ENCODE data around the gene DNAJC7. TPM values are rescaled to one million over a fixed set of nuclear protein-coding genes. Genes with fewer than 3 reads are reported as not detected.

DNAJC7 gene
- total RNA-seq, 1 experiment from 2014 or later, result 72.0 TPM

GRCh38 chr17:41985919-41986318 is 31.3 kb downstream of the DNAJC7 start:
- Histone ChIP-seq H3K9me3 (ENCODE audit: control insufficient read depth, insufficient read depth, low read depth, low read length) (no peaks in the 10 kb centered on the region), H3K27ac (ENCODE audit: low read length) (no peak overlapping the region), H3K4me3 (ENCODE audit: low read depth in 2 of 2, low read length in 2 of 2) (no peak overlapping the region), H3K36me3 (ENCODE audit: control insufficient read depth, insufficient read depth, low read length) (peaks cover 12% of the 10 kb centered on the region), H3K4me1 (ENCODE audit: control insufficient read depth, insufficient read depth, low read length) (no peaks in the 10 kb centered on the region), H3K27me3 (ENCODE audit: control insufficient read depth, insufficient read depth, low read length) (no peaks in the 10 kb centered on the region)
- intact Hi-C loops (cut with micrococcal nuclease; ENCODE audit: unreplicated experiment), result no loop called here
- POLR2A ChIA-PET, result no interaction called here
- BruUV-seq (replicated peaks), result no TSS peak
- CTCF ChIA-PET, result no interaction called here
- no peak for TF ChIP-seq SIN3A (IDR thresholded peaks at IDR 0.05; ENCODE audit: borderline replicate concordance, insufficient read depth, low read depth, low read length)
- TF ChIP-seq TCF7L2 (IDR thresholded peaks at IDR 0.05; ENCODE audit: low read depth, low read length), result no peak
- TF ChIP-seq, protein P1, sequence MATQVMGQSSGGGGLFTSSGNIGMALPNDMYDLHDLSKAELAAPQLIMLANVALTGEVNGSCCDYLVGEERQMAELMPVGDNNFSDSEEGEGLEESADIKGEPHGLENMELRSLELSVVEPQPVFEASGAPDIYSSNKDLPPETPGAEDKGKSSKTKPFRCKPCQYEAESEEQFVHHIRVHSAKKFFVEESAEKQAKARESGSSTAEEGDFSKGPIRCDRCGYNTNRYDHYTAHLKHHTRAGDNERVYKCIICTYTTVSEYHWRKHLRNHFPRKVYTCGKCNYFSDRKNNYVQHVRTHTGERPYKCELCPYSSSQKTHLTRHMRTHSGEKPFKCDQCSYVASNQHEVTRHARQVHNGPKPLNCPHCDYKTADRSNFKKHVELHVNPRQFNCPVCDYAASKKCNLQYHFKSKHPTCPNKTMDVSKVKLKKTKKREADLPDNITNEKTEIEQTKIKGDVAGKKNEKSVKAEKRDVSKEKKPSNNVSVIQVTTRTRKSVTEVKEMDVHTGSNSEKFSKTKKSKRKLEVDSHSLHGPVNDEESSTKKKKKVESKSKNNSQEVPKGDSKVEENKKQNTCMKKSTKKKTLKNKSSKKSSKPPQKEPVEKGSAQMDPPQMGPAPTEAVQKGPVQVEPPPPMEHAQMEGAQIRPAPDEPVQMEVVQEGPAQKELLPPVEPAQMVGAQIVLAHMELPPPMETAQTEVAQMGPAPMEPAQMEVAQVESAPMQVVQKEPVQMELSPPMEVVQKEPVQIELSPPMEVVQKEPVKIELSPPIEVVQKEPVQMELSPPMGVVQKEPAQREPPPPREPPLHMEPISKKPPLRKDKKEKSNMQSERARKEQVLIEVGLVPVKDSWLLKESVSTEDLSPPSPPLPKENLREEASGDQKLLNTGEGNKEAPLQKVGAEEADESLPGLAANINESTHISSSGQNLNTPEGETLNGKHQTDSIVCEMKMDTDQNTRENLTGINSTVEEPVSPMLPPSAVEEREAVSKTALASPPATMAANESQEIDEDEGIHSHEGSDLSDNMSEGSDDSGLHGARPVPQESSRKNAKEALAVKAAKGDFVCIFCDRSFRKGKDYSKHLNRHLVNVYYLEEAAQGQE (IDR thresholded peaks at IDR 0.05; ENCODE audit: insufficient read depth in 1 of 2, low read depth in 2 of 2, low read length in 1 of 2), result no peak
- no peak for TF ChIP-seq POLR2AphosphoS5 (IDR thresholded peaks at IDR 0.05; ENCODE audit: low read depth, low read length)
- no peak for TF ChIP-seq CTCF (IDR thresholded peaks at IDR 0.05)
- DNase-seq (ENCODE audit: low read depth, low spot score), result no peak
- no peak for ATAC-seq
- in situ Hi-C loops (cut with HindIII; ENCODE audit: low pct_unique_long_range_greater_than_20kb, low sequenced_read_pairs), result no loop called here

- no peak for DNase-seq (ENCODE audit: low read depth, low spot score)
- H3K36me3 ChIP-seq (ENCODE audit: control insufficient read depth, insufficient read depth, low read length), result peaks cover 12% of the 10 kb centered on the region
- H3K27me3 ChIP-seq (ENCODE audit: control insufficient read depth, insufficient read depth, low read length), result no peaks in the 10 kb centered on the region
- no peaks in the 10 kb centered on the region for H3K9me3 ChIP-seq (ENCODE audit: control insufficient read depth, insufficient read depth, low read depth, low read length)
- no peaks in the 10 kb centered on the region for H3K4me1 ChIP-seq (ENCODE audit: control insufficient read depth, insufficient read depth, low read length)
- BruUV-seq (replicated peaks), result no TSS peak
- no peak overlapping the region for H3K27ac ChIP-seq (ENCODE audit: low read length)
- in situ Hi-C loops (cut with HindIII; ENCODE audit: low pct_unique_long_range_greater_than_20kb, low sequenced_read_pairs) (no loop called here), intact Hi-C loops (cut with micrococcal nuclease; ENCODE audit: unreplicated experiment) (no loop called here)
- POLR2A ChIA-PET, result no interaction called here
- TF ChIP-seq CTCF (IDR thresholded peaks at IDR 0.05) (no peak), POLR2AphosphoS5 (IDR thresholded peaks at IDR 0.05; ENCODE audit: low read depth, low read length) (no peak), SIN3A (IDR thresholded peaks at IDR 0.05; ENCODE audit: borderline replicate concordance, insufficient read depth, low read depth, low read length) (no peak), TCF7L2 (IDR thresholded peaks at IDR 0.05; ENCODE audit: low read depth, low read length) (no peak)
- TF ChIP-seq, protein P1 (IDR thresholded peaks at IDR 0.05; ENCODE audit: insufficient read depth in 1 of 2, low read depth in 2 of 2, low read length in 1 of 2), result no peak
- no peak for ATAC-seq
- H3K4me3 ChIP-seq (ENCODE audit: low read depth in 2 of 2, low read length in 2 of 2), result no peak overlapping the region
- CTCF ChIA-PET, result interaction anchor here (0.5 kb wide), 1 partner anchor 46 kb away, joined by 7 read pairs; no protein-coding TSS in a partner anchor
Observed at GRCh38 chr17:41984454-41984853, 32.8 kb downstream of the DNAJC7 start.
